CD4-positive, alpha-beta T cell treated with Interleukin-12 subunit alpha and Interleukin-12 subunit beta, for 1 hour (primary cell): ENCODE measurements around the gene TNFRSF12A.

Experiments used
- DNase-seq: peaks from one replicate; pipeline ENCODE4 v3.0.0-alpha.2; 2020

TNFRSF12A gene

DNA sequence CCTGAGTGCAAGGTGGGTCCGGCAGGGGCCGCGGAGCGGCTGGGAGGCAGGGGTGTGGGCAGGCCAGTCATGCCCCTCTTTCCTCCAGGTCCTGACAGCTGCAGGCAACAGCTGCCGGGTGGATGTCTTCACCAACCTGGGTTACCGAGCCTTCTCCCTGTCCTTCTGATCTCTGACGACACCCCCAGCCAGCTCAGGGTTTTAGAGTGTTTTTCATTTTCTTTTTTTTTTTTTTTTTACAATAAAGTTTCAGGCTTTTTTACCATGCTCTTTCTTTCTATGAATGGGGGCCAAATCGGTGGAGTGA lies 7.3 kb downstream of the TNFRSF12A start:
- DNase-seq = no peak

DNA sequence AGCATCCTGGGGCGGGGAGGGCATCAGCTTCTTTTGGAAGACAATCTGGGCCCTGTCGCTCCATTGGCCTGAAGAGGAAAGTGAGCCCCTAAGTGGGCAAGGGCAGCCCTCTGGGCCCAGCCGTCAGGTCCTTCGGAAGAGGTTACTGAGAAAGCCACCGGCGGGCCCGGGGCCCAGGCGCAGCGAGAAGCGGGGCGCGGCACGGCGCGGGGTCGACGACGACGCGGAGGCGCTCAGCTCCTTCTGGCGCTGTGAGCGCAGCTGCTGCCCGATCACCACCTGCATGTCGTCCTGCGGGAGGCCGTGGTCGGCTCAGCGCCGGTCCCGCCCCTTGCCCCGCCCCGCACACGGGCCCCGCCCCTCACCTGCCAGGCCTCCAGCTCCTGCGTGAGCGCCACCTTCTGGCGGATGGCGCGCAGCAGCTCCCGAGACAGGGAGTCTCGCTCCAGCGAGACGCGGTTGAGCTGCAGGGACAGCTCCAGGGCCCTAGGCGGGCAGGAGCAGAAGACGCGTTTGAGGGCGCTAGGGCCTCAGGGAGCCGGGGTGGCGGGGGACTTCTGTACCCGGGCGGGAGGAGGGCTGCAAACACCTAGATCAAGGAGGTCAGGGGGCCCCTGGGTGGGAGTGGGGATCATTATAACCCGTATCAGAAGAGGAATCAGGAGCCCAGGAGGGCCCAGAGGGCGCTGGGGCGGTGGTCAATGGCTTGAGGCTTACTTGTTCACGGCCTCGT lies 8.0 kb downstream of the TNFRSF12A start:
- DNase-seq = peak; percentile 91

DNA sequence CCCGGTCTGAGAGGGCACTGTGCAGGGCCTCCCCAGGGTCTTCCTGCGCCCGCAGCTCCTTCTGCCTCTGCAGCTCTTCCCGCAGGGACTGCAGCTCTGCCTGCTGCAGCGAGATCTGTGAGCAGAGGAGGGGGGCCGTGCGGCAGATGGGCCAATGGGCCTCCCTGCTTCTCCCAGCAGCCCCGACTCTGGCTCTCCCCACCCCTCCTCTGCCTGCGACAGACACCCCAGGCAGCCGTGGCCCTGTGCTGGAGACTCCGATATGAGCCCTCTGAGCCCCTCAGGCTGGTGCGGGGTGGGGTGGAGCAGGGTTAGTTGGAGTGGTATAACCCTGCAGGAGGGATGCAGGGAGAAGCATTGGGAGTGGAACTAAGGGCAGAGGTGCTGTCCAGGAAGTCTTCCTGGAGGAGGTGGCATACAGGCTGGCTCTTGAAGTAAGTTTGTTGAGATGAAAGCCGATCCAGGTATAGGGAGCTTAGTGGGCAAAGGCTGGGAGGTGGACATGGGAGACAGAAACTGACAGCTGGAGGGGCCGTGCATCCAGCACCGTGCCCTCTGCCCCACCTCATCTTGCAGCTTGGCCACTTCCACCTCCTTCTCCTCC lies 8.7 kb downstream of the TNFRSF12A start:
- DNase-seq = no peak

DNA sequence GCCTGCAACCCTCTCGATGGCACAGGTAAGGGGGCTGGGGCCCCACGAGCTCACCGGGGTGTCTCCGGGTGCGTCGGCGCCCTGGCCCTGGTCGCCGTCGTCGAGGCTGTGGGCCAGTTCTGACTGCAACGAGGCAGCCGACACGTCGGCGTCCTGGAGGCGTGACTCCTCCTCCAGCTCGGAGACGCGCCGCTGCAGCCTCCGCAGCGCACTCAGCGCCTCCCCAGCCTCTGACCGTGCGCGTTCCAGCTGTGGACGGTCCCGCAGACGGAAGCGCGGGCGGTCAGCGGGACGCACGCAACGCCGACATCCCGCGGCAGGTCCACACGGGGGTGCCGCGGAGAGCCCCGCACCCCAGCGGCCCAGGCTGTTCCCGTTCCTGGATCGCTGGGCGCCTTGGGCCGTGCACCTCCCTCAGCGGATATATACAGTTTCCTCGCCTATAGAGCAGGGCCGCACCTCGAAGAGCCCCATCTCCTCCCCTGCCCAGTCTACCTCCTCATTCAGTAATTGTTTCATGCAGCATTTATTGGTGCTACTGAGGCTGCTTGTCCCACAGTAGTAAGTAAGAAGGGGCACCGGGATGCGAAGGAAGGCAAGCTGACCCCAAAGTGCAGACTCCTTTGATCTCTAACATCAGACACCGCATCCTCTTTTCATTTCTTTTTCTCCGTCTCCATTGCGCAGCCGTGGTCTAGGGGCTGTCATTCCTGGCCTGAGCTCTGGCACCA lies 9.5 kb downstream of the TNFRSF12A start:
- peak; percentile 47 for DNase-seq

DNA sequence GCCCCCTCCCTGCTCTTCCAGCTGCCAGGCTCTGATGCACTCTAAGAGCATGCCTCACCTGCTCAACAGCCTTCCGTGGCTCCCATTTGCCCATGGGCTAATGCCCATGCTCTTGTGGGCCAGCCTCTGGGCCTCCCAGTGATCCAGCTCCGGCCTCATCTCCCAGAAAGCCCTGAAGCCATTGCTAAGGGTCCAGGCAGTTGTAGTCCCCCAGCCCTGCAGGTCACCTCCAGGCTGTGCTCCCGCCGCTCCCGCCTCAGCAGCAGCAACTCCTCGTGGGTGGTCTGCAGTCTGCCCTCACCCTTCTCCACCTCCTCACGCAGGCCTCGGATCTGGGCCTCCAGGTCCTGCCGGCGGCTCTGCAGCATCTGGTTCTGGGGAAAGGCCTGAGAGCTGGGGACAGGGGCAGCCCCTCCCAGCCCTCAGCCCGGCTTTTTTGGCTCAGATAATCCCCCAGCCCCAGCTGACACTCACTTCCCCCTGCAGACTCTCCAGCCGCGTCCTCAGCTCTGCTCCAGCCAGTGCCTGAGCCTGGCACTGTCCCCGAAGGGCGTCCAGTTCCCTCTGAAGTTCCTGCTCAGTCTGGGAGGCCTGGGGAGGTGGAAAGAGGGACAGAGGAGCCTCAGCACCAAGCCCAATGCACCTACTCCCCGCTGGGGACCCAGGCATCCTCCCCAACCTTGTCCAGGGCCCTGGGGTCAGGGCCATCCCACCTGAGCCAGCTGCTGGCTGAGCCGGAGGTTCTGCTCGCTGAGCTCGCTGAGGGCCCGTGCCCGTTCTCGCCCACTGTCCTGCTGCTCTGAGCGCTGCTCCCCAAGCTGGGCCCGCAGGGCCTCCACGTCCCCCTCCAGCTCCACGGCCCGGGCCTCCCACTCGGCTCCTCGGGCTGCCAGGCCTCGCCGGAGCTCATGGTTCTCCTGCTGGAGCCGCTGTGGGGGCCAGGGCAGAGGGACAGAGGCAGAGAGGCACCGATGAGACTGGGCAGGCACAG lies 10.3 kb downstream of the TNFRSF12A start:
- DNase-seq = no peak

DNA sequence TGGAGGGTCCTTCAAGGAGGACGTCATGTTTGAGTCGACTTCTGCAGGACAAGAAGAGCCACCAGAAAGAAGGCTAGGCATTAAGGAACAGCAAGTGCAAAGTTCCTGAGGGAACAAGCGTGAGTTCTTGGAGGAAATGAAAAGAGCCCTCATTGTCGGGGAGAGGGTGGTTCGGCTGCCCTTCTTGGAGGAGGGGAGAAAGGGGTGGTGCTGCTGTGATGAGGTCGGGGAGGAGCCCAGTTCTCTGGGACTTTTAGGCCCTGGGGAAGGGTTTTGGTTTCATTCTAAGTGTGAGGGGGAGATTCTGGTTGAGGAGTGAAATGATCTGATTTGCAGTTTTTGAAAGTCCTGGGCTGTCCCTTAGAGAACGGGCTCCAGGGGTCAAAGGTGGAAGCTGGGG lies 12.5 kb downstream of the TNFRSF12A start:
- no peak for DNase-seq

DNA sequence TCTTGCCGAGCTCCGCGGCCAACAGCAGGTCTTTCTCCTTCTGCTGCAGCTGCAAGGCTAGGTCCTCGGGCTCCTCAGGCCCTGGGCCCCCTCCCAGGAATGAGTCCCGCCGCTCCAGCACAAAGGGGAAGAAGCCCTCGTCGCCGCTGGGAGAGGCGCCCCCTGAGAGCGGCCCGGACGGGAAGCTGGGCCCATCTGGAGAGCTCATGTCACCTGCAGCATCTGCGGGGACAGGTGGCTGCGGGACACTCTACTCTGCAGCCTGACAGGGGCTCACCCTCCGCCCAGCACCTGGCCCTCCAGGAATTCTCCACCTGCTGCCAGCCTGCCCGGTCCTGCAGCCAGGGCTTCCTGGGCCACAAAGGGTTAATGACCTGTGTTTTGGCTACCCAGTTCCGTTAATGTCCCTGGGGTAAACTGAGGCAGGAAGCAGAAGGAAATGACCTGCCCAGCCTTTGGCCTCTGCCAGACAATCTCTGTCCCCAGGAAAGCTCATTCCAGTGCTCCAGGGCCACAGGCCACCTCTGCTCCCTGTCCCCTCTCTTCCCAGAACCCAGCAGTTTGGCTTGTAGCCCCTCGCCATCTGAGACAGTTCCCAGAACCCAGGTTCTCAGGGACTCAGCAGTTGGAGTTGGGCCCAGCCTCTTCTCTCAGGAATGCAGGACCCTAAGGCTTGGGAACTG lies 15.3 kb downstream of the TNFRSF12A start:
- no peak for DNase-seq

DNA sequence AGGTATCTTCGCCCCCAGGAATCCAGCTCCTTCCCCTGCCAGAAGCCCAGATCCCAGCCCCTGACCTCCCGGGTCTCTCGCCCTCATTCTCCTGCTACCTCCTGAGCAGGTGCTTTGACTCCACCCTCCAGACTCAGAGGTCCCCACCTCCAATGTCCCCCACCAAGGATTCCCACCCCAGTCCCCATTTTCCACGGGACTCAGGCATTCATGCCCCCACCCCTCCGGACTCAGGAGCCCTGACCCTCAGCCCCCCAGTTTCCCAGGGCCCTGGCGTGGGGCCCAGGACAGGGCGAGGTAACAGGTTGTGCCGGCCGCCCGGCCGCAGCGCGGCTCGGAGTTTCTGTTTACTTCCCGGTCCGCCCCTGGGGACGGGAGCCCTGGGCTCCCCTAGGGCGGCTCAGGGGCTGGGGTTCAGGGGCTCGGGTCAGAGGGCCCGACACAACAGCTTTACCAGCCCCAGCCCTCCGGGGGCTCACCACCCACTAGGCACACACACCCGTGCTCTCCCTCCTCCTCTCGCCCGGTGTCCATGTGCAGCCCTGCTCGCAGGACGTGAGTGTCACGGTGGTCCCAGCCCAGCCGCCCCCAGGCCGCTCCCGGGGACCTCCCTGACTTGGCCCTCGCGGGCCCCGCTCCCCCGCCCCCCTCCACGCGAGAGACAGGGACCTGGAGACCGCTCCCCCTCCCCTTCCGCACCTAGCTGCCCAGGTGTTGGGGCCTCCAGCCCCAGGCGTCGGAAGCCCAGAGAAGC lies 16.0 kb downstream of the TNFRSF12A start:
- DNase-seq = no peak

DNA sequence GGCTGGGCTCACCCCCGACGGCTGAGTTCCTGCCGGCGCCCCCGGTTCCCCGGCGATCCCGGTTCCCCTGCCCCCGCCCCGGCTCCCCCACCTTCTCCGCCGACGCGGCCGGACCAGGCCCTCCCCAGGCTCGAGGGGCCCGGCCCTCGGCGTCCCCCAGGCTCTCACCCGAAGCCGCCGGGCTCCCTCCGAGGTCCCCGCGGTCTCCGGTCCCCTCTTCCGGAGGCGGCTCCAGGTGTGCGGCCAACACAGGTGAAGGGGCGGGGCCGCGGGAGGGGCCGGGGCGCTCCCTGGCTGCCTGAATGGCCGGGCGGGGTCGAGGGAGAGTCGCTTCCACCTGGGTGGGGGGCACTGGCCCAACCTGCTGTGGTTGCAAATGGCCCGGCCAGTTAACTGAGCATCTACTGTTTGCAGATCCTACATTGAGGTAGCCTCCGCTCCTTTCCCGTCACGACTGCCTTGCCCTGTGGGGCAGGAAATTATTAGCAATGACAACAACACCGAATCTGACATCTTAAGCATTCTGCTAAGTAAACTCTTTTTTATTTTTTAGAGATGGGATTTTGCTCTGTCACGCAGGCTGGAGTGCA lies 16.7 kb downstream of the TNFRSF12A start, which contains the start of gene BICDL2:
Gene BICDL2, minus strand, starts transcription at position 219 of the 590 bp plus-strand sequence. CDS start 1,448 bp downstream, outside the sequence.
- no peak for DNase-seq

DNA sequence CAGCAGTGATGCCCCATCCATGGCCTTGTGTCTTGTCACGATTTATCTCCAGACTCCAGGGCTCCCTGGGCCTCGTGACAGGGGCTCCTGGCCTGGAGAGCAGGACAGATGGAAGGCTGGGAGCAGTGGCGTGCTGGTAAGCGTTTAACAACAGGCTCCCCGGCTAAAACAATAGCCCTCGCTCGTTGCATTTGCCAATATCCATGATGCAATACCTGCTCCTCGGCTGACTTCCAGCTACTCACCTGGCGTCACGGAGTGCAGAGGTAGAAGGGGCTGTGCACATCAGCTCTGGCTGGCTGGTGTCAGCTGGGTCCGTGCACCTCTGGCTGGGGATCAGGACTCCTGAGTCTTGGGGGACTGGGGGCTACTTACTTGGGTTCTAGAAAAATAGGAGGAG lies 18.1 kb downstream of the TNFRSF12A start:
- no peak for DNase-seq

DNA sequence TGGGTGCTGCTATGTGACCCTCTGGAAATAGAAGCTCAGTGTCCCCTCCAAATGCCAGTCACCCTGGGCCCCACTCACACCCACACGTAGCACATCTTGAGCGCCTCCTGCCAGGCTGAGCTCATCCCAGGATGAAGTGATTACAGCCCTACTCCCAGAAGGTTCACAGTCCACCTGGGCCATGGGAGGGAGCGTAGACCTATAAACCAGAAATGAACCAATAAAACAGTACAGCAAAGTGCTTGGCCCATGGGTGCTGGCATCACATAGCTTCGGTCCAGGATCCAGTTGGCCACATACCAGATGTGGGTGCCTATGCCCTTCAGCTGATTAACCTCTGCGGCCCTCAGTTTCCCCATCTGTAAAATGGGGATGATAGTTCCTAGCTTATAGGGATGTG lies 18.7 kb downstream of the TNFRSF12A start:
- DNase-seq = no peak

DNA sequence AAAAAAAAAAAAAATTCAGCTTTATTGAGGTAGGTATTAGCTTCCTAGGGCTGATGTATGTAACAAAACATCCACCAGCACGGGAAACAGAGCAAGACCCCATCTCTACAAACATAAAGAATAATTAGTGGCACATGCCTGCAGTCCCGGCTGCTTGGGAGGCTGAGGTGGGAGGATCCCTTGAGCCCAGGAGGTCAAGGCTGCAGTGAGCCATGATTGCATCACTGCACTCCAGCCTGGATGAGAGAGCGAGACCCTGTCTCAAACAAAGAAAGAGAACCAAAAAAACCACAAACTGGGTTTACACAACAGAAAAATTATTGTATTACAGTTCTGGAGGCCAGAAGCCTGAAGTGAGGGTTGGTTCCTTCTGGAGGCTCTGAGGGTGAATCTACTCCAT lies 22.2 kb downstream of the TNFRSF12A start:
- no peak for DNase-seq

DNA sequence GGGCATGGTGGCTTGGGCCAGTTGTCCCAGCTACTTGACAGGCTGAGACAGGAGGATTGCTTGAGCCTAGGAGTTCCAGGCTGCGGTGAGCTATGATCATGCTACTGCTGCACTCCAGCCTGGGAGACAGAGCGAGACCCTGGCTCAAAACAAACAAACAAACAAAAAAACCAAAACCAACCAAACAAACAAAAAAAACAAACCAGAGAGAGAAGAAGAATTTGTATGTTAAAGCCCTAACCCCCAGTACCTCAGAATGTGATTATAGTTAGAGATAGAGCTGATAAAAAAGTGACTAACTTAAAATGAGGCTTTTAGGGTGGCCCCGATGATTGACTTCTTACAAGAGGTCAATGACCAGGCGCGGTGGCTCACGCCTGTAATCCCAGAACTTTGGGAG lies 24.5 kb downstream of the TNFRSF12A start:
- no peak for DNase-seq

DNA sequence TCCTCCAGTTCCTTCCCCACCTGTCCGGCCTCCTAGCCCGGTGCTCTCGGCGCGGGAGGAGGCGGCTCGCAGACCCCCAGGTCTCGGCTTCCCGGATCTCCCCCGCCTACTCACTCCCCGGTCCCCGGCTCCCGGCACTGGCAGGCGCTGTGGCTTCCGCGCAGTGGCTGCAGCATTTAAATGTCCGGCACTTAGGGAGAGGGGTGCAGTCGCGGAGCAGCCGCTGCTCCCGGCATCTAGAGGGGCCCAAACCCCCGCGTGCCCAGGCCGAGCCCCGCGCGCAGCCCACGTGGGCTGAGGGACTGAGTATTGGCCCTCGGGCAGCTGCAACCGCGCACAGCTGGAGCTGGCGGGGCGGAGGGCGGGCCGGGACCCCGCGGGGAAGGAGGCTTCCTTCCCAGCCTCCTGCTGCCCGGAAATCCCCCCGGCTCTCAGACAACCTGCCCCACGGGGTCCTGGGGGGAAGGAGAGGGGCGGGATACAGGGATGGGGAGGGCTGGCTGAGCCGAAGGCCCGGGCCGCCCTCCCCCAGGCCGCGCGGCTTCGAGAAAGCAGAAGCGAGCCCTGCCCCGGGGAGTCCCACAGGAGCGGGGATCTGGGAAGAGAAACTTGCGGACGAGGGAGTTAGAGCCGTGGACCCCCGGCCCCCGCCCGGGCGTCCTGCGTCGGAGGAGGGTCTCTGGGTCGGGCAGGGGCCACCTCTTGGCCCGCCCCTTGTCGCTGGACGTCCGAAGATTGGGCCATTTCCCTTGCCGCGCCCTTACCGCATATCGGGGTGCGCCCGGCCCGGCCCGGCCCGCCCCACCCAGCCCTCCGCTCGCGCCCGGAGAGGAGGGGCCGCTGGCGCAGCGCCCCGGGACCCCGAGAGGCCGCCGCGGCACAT lies 25.8 kb downstream of the TNFRSF12A start, which contains the start of gene MMP25:
Gene MMP25, plus strand, starts transcription at position 804 of the 883 bp plus-strand sequence. CDS start 357 bp downstream, outside the sequence.
- no peak for DNase-seq

DNA sequence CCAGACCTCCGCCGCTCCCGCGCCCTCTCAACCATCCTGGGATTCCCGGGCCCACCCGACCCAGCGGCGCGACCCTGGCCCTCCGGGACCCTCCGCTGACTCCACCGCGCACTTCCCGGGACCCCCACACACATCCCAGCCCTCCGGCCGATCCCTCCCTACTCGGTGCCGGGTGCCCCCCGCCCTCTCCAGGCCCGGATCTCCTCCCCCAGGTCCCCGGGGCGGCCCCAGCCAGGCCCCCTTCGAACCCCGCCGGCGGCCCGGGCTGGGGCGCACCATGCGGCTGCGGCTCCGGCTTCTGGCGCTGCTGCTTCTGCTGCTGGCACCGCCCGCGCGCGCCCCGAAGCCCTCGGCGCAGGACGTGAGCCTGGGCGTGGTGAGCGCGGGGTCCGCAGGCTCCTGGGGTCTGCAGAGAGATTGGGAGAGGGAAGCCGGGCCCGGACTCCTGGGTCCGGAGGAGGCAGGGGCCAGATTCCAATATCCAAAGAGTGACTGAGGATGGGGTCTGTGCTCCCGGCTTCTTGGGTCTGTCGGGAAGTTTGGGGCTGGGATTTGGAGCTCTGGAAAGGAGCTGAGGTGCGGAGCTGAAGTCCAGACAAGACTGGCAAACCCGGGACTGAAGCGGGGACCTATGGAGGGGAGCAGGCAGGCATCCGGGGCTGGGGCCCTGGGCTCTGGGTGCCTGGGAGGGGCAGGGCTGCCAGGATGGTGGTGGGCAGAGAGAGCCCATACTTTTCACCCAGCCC lies 26.6 kb downstream of the TNFRSF12A start:
- DNase-seq = no peak

DNA sequence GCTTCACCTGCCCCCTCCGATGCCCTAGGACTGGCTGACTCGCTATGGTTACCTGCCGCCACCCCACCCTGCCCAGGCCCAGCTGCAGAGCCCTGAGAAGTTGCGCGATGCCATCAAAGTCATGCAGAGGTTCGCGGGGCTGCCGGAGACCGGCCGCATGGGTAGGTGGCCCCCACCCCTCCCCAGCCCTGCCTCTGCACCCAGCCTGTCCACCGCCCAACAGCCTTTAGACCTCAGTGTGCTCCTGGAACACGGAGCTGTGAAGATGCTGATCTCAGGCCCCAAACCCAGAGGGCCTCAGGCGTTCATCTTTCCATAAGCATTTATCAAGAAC lies 27.2 kb downstream of the TNFRSF12A start:
- no peak for DNase-seq

DNA sequence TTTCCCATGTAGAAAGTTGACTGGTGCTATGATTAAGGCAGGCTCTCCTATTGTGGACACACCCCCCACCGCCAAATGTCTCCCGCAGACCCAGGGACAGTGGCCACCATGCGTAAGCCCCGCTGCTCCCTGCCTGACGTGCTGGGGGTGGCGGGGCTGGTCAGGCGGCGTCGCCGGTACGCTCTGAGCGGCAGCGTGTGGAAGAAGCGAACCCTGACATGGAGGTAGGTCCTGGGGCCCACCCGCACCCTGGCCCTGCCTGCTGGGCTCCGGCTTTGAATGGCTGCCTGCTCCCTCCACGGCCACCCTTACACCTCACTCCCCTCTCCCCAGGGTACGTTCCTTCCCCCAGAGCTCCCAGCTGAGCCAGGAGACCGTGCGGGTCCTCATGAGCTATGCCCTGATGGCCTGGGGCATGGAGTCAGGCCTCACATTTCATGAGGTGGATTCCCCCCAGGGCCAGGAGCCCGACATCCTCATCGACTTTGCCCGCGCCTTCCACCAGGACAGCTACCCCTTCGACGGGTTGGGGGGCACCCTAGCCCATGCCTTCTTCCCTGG lies 29.8 kb downstream of the TNFRSF12A start:
- DNase-seq = no peak

DNA sequence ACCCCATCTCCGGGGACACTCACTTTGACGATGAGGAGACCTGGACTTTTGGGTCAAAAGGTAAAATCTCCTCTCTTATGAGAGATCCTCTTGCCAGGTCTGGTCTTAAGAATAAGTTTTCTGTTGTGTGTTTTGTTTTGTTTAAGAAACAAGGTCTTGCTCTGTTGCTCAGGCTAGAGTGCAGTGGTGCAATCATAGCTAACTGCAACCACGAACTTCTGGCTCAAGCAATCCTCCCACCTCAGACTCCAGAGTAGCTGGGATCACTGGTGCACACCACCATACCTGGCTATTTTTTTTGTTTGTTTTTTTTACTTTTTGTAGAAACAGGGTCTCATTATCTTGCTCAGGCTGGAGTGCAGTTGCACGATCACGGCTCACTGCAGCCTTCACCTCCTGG lies 30.3 kb downstream of the TNFRSF12A start:
- no peak for DNase-seq

DNA sequence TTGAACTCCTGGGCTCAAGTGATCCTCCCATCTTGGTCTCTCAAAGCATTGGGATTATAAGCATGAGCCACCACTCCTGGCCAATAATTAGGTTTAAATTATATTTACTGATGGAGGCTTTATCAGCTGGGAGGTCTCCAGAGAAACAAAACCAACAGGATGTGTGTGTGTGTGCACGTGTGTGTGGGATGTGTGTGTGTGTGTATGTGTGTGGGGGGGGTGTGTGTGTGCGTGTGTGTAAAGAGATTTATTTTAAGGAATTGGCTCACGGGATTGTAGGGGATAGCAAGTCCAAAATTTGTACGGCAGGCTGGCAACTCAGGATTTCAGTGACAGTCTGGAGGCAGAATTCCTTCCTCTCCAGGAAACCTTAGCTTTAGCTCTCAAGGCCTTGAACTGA lies 30.8 kb downstream of the TNFRSF12A start:
- no peak for DNase-seq
